Dermis blood vessel endothelial cell (primary cell): Measurements from ENCODE around the gene STK10. TPM values are rescaled to one million over a fixed set of nuclear protein-coding genes. Genes with fewer than 3 reads are reported as not detected.

Source experiments
- DNase-seq: peaks from one replicate; pipeline ENCODE4 v3.0.0; 2010
- total RNA-seq: library from RNA; depleted of rRNA; stranded (reverse); fragments of >200 nt; gene quantifications from 2 replicates; pipeline ENCODE4 v1.2.3, GENCODE V29; 2014

STK10 gene
- total RNA-seq, 1 donor from 2014 or later = 61.8 TPM

GRCh38 chr5:172141949-172142319 is 46.1 kb downstream of the STK10 start:
- no peak for DNase-seq

DNA sequence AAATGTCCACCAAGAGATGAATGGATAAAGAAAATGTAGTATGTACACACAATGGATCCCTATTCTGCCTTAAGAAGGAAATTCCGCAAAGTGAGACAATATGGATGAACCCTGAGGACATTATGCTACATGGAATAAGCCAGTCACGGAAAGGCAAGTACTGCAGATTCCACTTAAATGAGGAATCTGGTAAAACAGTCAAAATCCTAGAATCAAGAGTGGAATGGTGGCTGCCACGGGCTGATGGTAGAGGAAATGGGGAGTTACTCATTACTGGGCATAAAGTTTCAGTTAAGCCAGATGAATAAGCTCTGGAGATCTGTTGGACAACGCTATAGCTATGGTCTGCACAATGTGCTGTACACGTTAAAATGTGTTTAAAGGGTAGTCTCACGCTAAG is 47.2 kb downstream of the STK10 start:
- no peak for DNase-seq

DNA sequence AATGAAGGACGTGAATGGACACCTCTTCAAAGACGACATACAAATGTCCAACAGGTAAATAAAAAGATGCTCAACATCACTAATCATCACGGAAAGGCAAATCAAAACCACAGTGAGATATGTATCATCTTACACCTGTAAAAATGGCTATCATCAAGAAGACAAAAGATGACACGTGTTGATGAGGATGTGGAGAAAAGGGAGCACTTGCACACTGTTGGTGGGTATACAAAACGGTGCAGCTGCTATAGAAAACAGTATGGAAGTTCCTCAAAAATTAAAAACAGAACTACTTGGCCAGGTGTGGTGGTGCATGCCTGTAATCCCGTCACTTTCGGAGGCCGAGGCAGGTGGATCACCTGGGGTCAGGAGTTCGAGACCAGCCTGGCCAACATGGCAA is 47.9 kb downstream of the STK10 start:
- DNase-seq = no peak

GRCh38 chr5:172137046-172137445 is 51.0 kb downstream of the STK10 start:
- DNase-seq = no peak

DNA sequence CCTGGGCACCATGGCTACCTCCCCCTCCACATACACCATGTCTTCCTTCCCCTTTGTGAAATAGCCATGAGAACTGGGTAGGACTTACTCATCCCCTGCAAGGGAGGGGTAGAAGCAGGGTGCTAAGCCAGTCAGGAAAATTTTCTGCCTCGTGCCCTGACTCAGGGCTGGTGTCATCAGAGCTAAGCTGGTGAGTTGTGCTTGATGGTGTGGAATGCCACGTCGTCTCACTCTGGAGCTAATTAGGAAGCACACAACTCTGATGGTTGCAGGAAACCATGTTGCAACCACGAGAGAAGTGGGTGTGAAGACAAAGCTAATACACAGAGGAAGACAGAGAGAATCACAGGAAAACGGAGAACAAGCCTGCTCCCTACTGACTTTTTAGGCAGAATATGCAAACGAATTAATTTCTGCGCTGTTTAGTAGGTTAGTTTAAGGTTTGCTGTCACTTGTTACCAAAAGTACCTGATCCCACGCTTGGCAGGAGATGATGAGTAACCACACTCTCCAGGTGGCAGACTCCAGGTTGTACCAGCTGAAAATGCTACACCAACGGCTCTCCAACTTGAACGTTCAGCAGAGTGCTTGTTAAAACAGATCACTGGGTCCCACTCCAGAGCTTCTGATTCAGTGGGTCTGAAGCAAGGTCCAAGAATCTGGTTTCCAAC is 54.5 kb downstream of the STK10 start:
- peak; percentile 78 for DNase-seq

DNA sequence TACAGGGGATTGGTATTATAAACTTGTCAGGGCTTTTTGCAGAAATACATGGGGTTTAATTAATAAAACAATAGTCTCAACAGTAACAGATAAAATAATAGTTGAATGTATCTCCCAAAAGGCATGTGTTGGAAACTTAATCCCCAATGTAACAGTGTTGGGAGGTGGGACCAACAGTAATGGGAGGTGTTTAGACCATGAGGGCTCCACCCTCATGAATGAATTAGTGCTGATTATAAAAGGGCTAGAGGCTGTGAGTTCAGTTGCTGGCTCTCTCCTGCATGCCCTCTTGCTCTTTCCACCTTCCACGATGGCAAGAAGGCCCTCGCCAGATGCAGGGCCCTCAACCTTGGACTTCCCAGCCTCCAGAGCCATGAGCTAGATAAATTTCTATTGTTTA is 56.3 kb downstream of the STK10 start:
- DNase-seq = no peak

DNA sequence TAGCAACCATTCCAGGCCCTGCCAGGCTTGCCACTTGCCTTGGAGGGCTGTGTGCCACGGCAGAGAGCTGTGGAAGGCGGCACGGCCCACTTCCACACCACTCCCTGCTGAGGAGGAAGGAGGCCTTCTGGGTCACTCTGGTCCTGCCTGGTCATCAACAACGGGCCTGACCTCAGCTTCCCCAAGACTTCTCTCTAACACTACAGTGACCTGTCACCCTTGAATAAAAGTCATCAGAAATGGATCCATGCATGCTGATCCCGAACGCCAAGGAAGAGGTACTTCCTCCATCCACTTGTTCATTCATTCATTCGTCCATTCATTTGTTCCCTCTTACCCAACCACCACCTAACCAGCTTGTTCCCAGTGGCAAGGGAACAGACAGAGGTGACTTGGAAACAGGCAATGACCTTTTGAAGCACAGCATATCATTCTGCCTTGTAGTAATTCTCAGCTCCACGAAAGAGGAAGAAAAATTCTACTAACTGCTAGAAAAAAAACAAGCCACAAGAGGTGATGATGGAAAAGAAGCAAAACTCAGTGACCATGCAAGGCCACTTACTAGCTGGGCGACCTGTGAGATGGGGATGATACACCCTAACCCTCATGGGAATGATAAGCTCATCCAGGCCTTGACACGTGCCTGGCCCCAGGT is 58.6 kb downstream of the STK10 start:
- no peak for DNase-seq

DNA sequence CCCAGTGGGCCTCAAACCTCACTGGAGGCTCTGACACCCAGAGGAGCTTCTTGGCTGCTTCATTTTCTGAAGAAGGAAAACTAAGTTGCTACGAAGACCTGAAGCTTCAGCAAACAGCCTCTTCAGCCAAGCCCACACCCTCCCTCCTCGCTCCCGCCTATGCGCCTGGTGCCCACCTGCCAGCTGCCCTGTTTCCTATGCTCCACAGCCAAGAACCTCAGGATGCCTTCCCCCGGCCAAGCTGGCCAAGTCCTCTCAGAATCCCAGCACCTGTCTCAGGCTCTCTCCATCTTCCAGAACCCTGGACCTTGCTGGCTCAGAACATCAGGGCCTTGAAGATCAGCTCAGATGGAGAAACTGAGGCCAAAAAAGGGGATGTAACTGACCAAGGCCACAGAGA is 60.4 kb downstream of the STK10 start:
- DNase-seq = no peak

GRCh38 chr5:172123269-172123692 is 64.7 kb downstream of the STK10 start:
- peak; percentile 69 for DNase-seq

GRCh38 chr5:172119921-172120688 is 67.9 kb downstream of the STK10 start:
- DNase-seq = no peak

DNA sequence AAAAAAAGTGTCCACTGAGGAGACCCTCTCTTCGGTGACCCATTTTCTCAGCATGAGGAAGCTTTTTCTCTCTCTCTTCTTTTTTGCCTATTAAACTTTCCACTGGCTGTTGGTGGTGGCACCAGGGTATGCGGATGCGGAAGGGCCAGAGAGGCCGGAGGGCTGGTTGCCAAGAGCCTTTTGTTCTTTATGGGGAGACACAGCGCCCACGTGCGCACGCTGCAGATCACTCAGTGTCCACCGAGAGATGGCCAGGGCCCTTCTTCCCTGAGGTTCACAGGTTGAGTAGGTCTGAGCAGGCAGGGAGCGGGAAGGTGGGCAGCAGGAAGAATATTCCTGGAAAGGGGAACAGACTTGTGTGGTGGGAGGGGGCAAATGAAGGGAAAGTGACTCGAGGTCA is 69.1 kb downstream of the STK10 start:
- peak; percentile 61 for DNase-seq

GRCh38 chr5:172117977-172118701 is 69.9 kb downstream of the STK10 start:
- peak; percentile 26 for DNase-seq

- peak; percentile 15 for DNase-seq
These were observed 72.5 kb downstream of the STK10 start for GRCh38 chr5:172115541-172115982.

GRCh38 chr5:172114875-172115422 is 73.1 kb downstream of the STK10 start:
- peak; percentile 40 for DNase-seq

DNA sequence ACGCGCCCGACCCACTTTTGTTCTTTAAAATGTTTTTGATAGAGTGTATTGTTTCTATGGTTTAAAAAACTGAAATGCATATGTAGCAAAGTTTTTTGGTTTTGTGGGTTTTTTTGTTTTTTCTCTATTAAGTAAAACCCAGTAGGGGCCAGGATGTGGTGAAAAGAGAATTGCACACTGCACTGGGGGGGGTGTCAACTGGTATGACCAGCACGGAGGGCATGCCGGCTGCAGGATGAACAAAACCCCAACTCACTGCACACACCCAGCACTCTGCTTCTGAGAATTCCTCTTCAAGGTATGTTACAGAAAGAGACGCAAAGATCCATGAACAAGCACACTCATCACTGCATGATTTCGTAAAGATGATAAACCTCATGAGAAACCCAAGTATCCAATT is 75.0 kb downstream of the STK10 start:
- DNase-seq = no peak

GRCh38 chr5:172111852-172112225 is 76.2 kb downstream of the STK10 start:
- peak; percentile 61 for DNase-seq

GRCh38 chr5:172110921-172111851 is 76.8 kb downstream of the STK10 start:
- peak; percentile 46 for DNase-seq

- peak; percentile 54 for DNase-seq
These were observed 77.7 kb downstream of the STK10 start for GRCh38 chr5:172110260-172110815.

GRCh38 chr5:172109749-172110148 is 78.3 kb downstream of the STK10 start:
- no peak for DNase-seq

GRCh38 chr5:172107571-172107970 is 80.5 kb downstream of the STK10 start:
- peak; percentile 41 for DNase-seq
